ENCODE data around the gene RAC2.

- no peak for TF ChIP-seq CTCF (IDR thresholded peaks at IDR 0.05)
- TF ChIP-seq POLR2AphosphoS5 (IDR thresholded peaks at IDR 0.05) = no peak
- no peak for TF ChIP-seq POLR2A (IDR thresholded peaks at IDR 0.05)
Observed at GRCh38 chr22:37240240-37240940, 3.7 kb downstream of the RAC2 start.
